Activated CD4-positive, alpha-beta T cell treated with anti-CD3 and anti-CD28 coated beads, Interleukin-2, amount 10 ng/mL, durations not matched to agents 24 days and 14 days (primary cell): ENCODE results near the gene TADA2B. TPM values are rescaled to one million over a fixed set of nuclear protein-coding genes. Genes with fewer than 3 reads are reported as not detected.

Experiments
- DNase-seq: peaks from one replicate; pipeline ENCODE4 v3.0.0; 2022
- H3K27ac Mint-ChIP-seq: one replicate; pipeline ENCODE4 v1.8.0; 2022; ENCODE audit warnings: mild to moderate bottlenecking, mixed read lengths
- H3K27me3 Mint-ChIP-seq: one replicate; pipeline ENCODE4 v1.8.0; 2022; ENCODE audit warnings: mixed read lengths
- H3K36me3 Mint-ChIP-seq: one replicate; pipeline ENCODE4 v1.8.0; 2022; ENCODE audit warnings: low read depth, mild to moderate bottlenecking, mixed read lengths
- H3K4me1 Mint-ChIP-seq: one replicate; pipeline ENCODE4 v1.8.0; 2021; ENCODE audit warnings: mixed read lengths
- H3K4me3 Mint-ChIP-seq: one replicate; pipeline ENCODE4 v1.8.0; 2022; ENCODE audit warnings: mild to moderate bottlenecking, moderate library complexity, mixed read lengths
- H3K9me3 Mint-ChIP-seq: one replicate; pipeline ENCODE4 v1.8.0; 2021; ENCODE audit warnings: mixed read lengths
- intact Hi-C: fragments of 100-400 bp; cut with micrococcal nuclease; formaldehyde crosslinking; loops from one replicate; pipeline ENCODE4 v1.15.1; 2023
- total RNA-seq: library from RNA; stranded (reverse); gene quantifications from 2 replicates; pipeline ENCODE4 v1.2.3, GENCODE V29; 2022

The TADA2B gene
- total RNA-seq, 1 donor from 2014 or later: 12.9 TPM

DNA sequence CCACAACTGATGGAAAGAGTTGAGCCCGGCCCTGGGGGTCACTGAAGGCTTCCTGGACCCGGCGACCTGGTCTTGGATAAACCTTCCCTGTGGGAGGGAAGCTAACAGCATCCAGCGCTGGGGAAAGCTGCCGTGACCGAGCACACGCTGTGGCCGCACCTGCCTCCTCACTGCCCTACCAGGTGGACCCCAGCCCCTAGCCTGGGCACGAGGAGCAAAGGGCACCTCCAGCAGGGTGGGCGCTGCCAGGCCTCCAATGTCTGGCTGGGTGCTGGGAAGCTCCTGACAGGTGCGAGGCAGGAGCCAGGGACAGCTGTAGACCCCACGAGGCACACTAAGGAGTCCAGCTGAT, 7.9 kb downstream of the TADA2B start:
- DNase-seq: no peak
- Mint-ChIP-seq H3K9me3 (no peaks in the 10 kb centered on the region), H3K27ac (no peak overlapping the region), H3K4me1 (peaks cover 22% of the 10 kb centered on the region), H3K36me3 (peaks cover 18% of the 10 kb centered on the region), H3K4me3 (no peak overlapping the region), H3K27me3 (no peaks in the 10 kb centered on the region)
- intact Hi-C loops: no loop called here

DNA sequence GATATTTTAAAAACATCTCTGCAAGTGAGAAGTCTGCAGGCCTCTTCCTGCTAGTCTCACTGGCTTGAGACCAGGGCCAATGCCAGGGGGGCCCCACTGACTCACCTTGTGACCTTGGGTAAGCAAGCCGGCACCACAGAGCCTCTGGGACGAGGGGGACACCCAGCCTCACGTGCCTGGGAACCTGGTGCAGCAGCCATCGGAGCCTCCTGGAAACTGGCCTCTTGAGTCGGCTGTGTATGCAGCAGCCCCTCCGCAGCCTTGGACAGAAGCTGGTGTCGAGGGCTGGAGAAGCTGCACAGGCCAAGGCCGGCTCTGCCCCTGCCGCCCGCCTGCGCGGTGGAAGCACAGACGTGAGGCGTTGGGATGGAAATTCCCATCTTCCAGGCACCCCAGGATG, 8.7 kb downstream of the TADA2B start:
- peaks cover 16% of the 10 kb centered on the region for H3K4me1 Mint-ChIP-seq
- no peak for DNase-seq
- peaks cover 19% of the 10 kb centered on the region for H3K36me3 Mint-ChIP-seq
- H3K27ac Mint-ChIP-seq: no peak overlapping the region
- H3K9me3 Mint-ChIP-seq: no peaks in the 10 kb centered on the region
- intact Hi-C loops: no loop called here
- no peak overlapping the region for H3K4me3 Mint-ChIP-seq
- no peaks in the 10 kb centered on the region for H3K27me3 Mint-ChIP-seq

DNA sequence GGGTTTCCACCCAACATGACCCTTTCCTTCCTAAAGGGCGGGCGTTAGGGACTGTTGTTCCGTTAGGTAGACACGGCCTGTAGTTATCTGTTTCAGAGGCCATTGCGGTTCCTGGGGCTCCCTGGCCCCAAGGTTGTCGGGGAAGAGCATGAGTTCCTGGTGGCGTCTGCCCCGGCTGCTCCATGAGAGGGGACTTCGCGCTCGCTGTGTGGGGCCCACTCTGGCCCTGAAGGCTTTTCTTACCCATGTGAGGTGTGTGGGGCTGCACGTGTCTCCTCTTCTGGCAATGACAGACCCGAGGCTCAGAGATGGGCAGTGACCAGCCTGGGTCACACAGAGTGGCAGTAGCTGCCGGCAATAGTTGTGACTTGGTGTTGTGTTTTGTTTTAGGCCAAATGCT, 9.1 kb downstream of the TADA2B start:
- Mint-ChIP-seq H3K27ac (no peak overlapping the region), H3K27me3 (no peaks in the 10 kb centered on the region), H3K9me3 (no peaks in the 10 kb centered on the region), H3K4me1 (peaks cover 13% of the 10 kb centered on the region), H3K4me3 (no peak overlapping the region), H3K36me3 (peaks cover 19% of the 10 kb centered on the region)
- intact Hi-C loops: no loop called here
- DNase-seq: no peak

DNA sequence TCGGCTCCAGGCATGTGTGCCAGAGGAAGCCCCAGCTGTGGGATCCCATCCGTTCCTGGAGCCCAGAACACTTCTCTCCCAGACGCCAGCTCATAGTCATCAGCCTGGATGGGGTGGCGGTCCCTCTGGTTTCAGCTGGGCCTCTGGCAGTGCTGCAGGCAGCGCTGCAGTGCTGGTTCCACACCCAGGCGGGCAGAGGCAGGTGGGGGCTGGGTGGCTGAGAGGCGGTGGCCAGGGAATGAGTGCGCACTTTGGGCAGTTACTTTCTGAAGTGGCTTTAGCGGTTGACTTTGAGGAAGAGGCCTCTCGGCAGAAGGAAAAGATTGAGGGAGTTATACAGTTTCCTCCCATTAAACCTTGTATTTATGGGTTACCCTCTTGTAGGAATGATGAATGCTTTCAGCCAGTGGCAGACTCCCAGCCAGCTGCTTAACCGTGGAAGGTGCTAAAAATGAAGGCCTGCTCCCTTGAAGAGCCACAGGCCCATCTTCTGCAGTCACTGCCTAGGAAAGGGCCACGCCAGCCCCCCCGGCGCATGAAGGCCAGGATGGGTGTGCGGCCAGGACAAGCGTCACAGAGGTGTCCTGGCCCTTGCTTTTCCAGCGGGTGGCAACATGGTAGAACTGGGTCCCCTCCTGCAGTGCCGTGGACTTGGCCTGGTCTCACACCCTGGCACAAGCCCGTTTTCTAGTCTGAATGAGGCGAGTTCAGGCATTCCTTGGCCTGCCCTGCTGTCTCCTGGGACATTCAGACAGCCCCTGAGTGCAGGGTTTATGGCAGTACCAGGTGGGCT, 9.9 kb downstream of the TADA2B start:
- intact Hi-C loops: no loop called here
- no peaks in the 10 kb centered on the region for H3K9me3 Mint-ChIP-seq
- H3K27ac Mint-ChIP-seq: peak overlapping the region; percentile 56
- peaks cover 11% of the 10 kb centered on the region for H3K4me1 Mint-ChIP-seq
- H3K36me3 Mint-ChIP-seq: peaks cover 23% of the 10 kb centered on the region
- H3K27me3 Mint-ChIP-seq: no peaks in the 10 kb centered on the region
- DNase-seq: peak; percentile 69
- H3K4me3 Mint-ChIP-seq: no peak overlapping the region

DNA sequence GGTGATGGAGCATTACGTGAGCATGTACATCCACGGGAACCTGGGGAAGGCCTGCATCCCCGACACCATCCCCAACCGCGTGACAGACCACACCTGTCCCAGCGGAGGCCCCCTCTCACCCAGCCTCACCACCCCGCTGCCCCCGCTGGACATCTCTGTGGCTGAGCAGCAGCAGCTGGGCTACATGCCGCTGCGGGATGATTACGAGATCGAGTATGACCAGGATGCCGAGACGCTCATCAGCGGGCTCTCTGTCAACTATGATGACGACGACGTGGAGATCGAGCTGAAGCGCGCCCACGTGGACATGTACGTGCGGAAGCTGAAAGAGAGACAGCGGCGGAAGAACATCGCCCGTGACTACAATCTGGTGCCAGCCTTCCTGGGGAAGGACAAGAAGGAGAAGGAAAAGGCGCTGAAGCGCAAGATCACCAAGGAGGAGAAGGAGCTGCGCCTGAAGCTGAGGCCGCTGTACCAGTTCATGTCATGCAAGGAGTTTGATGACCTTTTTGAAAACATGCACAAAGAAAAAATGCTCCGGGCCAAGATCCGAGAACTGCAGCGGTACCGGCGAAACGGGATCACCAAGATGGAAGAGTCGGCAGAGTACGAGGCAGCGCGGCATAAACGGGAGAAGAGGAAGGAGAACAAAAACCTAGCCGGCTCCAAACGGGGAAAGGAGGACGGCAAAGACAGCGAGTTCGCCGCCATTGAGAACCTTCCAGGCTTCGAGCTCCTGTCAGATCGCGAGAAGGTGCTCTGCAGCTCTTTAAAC, 11.1 kb downstream of the TADA2B start:
- Mint-ChIP-seq H3K27me3 (no peaks in the 10 kb centered on the region), H3K4me1 (peaks cover 8% of the 10 kb centered on the region), H3K9me3 (no peaks in the 10 kb centered on the region), H3K4me3 (no peak overlapping the region), H3K27ac (no peak overlapping the region), H3K36me3 (peaks cover 29% of the 10 kb centered on the region)
- intact Hi-C loops: no loop called here
- DNase-seq: no peak

DNA sequence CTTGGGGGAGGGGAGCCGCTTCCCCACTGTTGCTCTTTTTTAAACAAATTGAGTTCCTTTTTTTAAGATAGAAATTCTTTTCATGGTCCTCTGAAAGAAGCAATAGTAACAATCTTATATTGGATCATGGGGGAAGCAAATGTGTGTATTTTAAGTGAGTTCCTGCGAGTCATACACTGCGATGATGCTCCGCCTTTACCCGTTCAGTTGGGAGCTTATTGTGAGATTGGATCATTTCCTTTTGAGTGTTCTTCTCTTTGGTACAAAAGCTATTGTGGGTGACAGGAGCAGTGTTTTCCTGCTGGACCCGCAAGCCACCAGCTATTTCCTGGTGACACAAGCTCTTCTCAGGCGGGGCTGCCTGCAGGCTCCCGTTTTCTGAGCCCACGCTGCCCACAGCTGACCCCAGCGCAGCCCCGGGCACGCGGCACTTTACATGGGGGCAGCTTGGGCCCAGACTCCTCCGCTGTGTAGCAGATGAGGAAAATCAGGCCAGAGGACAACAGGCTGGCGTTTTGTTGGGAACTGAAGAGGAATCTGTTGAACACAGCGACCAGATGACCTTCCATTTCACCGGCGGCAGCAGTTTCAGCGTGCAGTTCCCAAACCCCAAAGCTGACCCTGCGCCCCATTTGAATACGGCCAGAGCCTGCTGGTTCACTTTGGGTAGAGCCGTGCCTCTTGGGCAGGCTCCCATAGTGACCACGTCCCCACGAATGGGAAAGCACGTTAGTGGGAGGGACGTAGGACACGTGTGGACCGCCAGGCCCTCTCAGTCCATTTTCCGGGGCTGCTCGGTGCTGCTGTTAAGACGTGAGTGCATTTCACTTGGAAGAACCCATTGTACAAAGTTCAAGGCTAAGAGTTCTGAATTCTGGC, 12.2 kb downstream of the TADA2B start:
- peaks cover 35% of the 10 kb centered on the region for H3K36me3 Mint-ChIP-seq
- H3K4me1 Mint-ChIP-seq: peaks cover 8% of the 10 kb centered on the region
- no peak for DNase-seq
- H3K27ac Mint-ChIP-seq: no peak overlapping the region
- intact Hi-C loops: no loop called here
- H3K27me3 Mint-ChIP-seq: no peaks in the 10 kb centered on the region
- H3K4me3 Mint-ChIP-seq: no peak overlapping the region
- H3K9me3 Mint-ChIP-seq: no peaks in the 10 kb centered on the region

DNA sequence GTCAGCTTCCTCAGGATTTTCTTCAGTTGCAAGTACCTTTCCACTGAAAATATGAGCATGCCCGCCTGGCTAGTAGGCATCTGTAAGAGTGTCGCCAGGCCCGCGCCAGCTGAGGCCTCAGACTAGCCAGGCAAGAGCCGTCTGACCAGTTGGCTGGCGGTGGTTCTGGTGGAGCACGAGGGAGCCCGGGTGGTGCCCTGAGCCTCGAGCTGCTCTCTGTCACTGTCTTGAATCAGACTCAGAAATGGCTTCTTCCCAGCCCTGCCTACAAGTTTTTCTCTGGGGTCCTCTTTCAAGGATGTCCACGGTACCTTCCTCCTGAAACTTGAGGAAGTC, 12.8 kb downstream of the TADA2B start:
- DNase-seq: no peak
- Mint-ChIP-seq H3K27me3 (no peaks in the 10 kb centered on the region), H3K9me3 (no peaks in the 10 kb centered on the region), H3K4me1 (peaks cover 8% of the 10 kb centered on the region), H3K36me3 (peaks cover 39% of the 10 kb centered on the region), H3K4me3 (no peak overlapping the region), H3K27ac (no peak overlapping the region)
- intact Hi-C loops: no loop called here

DNA sequence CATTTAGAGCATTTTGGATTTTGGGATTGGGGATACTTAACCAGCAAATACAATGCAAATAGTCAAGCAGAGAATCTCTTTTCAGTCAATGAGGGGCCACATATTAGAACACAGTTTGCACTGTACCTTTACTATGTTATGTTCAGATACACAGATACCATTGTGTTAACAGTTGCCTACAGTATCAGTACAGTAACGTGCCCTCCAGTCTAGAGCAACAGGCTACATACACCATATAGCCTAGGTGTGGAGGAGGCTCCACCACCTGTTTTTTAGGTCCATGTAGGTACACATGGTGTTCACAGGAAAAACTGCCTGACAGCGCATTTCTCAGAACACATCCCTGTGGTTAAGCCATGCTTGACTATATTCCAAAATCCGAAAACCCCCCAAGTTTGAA, 15.6 kb downstream of the TADA2B start:
- H3K4me1 Mint-ChIP-seq: no peaks in the 10 kb centered on the region
- no peak for DNase-seq
- no peak overlapping the region for H3K4me3 Mint-ChIP-seq
- peaks cover 62% of the 10 kb centered on the region for H3K36me3 Mint-ChIP-seq
- no peak overlapping the region for H3K27ac Mint-ChIP-seq
- no peaks in the 10 kb centered on the region for H3K27me3 Mint-ChIP-seq
- H3K9me3 Mint-ChIP-seq: no peaks in the 10 kb centered on the region
- intact Hi-C loops: no loop called here

DNA sequence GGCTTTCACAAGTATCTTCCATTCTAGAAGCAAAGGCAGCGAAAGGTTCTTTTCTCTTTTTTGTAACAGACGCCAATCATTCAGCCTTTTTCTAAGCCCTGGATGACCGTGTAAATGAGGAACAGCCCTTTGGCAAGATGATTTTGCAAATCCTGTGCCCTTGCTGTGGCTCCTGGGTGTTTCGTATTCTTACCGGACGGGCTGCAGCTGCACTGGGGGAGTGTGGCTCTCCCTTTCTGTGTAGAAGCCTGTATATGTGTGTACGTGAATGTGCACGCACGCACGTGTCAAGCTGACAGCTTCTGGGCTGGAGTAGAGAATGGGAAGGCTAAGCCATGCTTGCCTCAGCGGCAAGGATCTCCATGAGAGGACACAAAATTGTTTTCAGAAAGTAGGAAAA, 16.5 kb downstream of the TADA2B start:
- Mint-ChIP-seq H3K4me3 (no peak overlapping the region), H3K27me3 (no peaks in the 10 kb centered on the region), H3K9me3 (no peaks in the 10 kb centered on the region), H3K36me3 (peaks cover 61% of the 10 kb centered on the region), H3K4me1 (peaks cover 6% of the 10 kb centered on the region), H3K27ac (no peak overlapping the region)
- intact Hi-C loops: no loop called here
- no peak for DNase-seq

DNA sequence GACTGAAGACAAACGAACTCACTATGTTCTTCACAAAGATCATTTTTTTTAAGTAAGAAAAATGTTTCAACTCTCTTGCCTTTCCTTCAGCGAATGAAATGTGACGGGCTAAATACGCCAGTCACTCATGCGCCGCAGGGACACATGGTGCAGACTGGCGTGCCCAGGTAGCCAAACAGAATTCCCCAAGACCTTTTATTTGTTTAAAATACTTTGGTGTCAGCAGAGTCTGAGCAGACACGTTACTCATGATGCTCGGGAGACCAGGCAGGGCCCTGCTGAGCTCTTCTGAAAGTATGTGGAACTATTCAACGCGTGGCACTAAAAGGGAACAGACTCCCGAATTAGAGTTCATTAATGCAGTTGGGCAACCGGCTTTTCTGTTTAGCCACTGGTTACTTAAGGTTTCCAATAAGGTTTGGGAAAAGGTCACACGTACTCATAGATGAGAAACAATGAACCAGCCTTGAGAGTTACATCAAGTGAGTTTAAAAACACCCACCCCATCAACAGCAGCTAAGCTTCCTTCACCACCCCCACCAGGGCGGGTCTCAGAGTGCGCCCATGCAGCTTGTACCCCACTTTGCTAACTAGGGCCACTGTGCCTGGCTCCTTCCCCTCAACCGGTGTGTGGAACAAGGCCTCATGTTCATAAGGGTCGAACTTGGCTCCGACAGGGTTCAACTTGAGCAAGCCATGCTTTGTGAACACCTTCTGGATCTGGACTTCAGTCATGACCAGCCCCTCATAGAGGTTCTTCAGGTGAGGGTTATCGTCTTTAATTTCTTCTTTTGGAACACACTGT, 17.4 kb downstream of the TADA2B start:
- H3K4me1 Mint-ChIP-seq: peaks cover 12% of the 10 kb centered on the region
- peaks cover 67% of the 10 kb centered on the region for H3K36me3 Mint-ChIP-seq
- H3K27me3 Mint-ChIP-seq: no peaks in the 10 kb centered on the region
- no peak for DNase-seq
- no peak overlapping the region for H3K4me3 Mint-ChIP-seq
- no peaks in the 10 kb centered on the region for H3K9me3 Mint-ChIP-seq
- intact Hi-C loops: no loop called here
- H3K27ac Mint-ChIP-seq: no peak overlapping the region

DNA sequence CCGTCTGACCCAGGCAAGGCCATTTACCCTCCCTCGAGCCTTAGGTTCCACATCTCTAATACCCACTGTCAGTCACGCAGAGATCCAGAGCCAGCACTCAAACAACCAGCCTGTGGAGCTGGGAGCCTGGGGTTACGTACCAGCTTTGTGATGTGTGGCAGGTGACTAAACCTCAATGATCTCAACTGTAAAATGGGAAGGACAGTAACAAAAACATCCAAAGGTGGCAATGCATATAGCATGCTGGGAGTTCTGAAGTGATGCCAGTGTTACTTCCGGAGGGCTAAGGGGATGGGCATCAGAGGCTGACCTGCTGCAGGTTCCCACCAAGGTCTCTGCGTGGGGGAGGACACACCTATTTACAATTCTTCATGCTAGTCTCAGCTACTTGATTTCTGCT, 18.6 kb downstream of the TADA2B start:
- Mint-ChIP-seq H3K4me1 (peaks cover 19% of the 10 kb centered on the region), H3K27me3 (no peaks in the 10 kb centered on the region), H3K9me3 (no peaks in the 10 kb centered on the region), H3K27ac (no peak overlapping the region), H3K4me3 (no peak overlapping the region), H3K36me3 (peaks cover 68% of the 10 kb centered on the region)
- no peak for DNase-seq
- intact Hi-C loops: no loop called here

DNA sequence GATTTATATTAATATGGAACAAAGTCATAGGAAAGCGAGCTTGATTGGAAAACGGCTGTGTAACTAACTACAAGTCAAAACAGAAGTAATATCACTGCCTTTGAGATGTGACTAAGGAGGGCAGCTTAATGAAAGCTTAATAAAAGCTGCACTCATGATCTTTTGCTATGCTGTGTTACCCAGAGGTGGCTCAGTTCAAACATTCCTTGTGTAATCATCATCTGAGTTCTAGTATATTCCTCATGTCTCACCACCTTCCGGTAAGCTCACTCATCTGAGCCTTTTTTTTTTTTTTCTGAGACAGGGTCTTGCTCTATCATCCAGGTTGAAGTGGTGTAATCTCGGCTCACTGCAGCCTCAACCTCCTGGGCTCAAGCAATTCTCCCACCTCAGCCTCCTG, 19.6 kb downstream of the TADA2B start:
- Mint-ChIP-seq H3K9me3 (no peaks in the 10 kb centered on the region), H3K36me3 (peaks cover 71% of the 10 kb centered on the region), H3K27ac (no peak overlapping the region), H3K27me3 (no peaks in the 10 kb centered on the region), H3K4me1 (peaks cover 23% of the 10 kb centered on the region), H3K4me3 (no peak overlapping the region)
- no peak for DNase-seq
- intact Hi-C loops: no loop called here

DNA sequence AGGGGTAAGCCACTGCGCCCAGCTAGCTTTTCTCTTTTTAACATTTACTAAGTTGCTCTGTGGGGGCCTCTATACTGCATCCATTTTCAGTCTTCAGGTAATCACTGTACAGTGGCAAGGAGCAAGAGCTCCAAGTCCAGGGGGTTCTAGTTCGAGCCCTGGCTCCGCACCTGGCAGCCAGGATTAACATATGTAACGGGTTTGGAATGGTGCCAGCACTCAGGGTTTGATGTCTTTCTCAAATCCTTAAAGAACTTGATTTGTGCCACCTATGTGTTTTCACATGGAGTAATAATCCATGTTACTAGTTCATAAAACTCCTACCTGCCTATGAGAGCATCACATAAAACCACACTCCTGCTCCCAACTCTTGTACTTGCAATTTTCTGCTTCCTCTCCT, 20.2 kb downstream of the TADA2B start:
- intact Hi-C loops: no loop called here
- H3K27me3 Mint-ChIP-seq: no peaks in the 10 kb centered on the region
- H3K4me1 Mint-ChIP-seq: peaks cover 23% of the 10 kb centered on the region
- no peak overlapping the region for H3K4me3 Mint-ChIP-seq
- H3K36me3 Mint-ChIP-seq: peaks cover 70% of the 10 kb centered on the region
- H3K9me3 Mint-ChIP-seq: no peaks in the 10 kb centered on the region
- no peak overlapping the region for H3K27ac Mint-ChIP-seq
- no peak for DNase-seq
